Measurements from ENCODE around the gene ASB18. TPM values are rescaled to one million over a fixed set of nuclear protein-coding genes. Genes with fewer than 3 reads are reported as not detected.
"Not testable (repeated sequence)": the region's sequence is repeated elsewhere in the genome, so short reads cannot be mapped to it uniquely, and the experiment has no call there.

ASB18 gene
- polyA plus RNA-seq (ENCODE audit: insufficient read length in 4 of 4): under 1 TPM in 3 of 4 donors, not detected in 1; 0.06 to 0.36 (median 0.09) TPM

- no peak for DNase-seq (ENCODE audit: low read depth in 4 of 4, low spot score in 2 of 4)
These were observed at the start of gene ASB18 for GRCh38 chr2:236264256-236264655. ASB18 (minus strand) TSS chr2:236264406; CDS start chr2:236264345, 61 bp downstream.

GRCh38 chr2:236311286-236311685, 47.1 kb upstream of the ASB18 start:
- no peak for DNase-seq (ENCODE audit: low read depth in 4 of 4, low spot score in 2 of 4)

- DNase-seq (ENCODE audit: low read depth in 4 of 4, low spot score in 2 of 4): peak in 1 of 4 donors; percentile 10
These were observed 45.4 kb upstream of the ASB18 start for GRCh38 chr2:236309669-236310029.

GRCh38 chr2:236308855-236309668, 44.9 kb upstream of the ASB18 start:
- DNase-seq (ENCODE audit: low read depth in 4 of 4, low spot score in 2 of 4): no peak

GRCh38 chr2:236307641-236308040, 43.4 kb upstream of the ASB18 start:
- no peak for DNase-seq (ENCODE audit: low read depth in 4 of 4, low spot score in 2 of 4)

GRCh38 chr2:236306825-236307540, 42.8 kb upstream of the ASB18 start:
- no peak for DNase-seq (ENCODE audit: low read depth in 4 of 4, low spot score in 2 of 4)

GRCh38 chr2:236305964-236306605, 41.9 kb upstream of the ASB18 start:
- DNase-seq (ENCODE audit: low read depth in 4 of 4, low spot score in 2 of 4): no peak

GRCh38 chr2:236305531-236305930, 41.3 kb upstream of the ASB18 start:
- no peak for DNase-seq (ENCODE audit: low read depth in 4 of 4, low spot score in 2 of 4)

GRCh38 chr2:236303935-236304334, 39.7 kb upstream of the ASB18 start:
- DNase-seq (ENCODE audit: low read depth in 4 of 4, low spot score in 2 of 4): no peak

- peak in 2 of 4 donors; percentile 3 to 5 for DNase-seq (ENCODE audit: low read depth in 4 of 4, low spot score in 2 of 4)
These were observed 38.3 kb upstream of the ASB18 start for GRCh38 chr2:236302555-236302954.

GRCh38 chr2:236298924-236299475, 34.8 kb upstream of the ASB18 start:
- no peak for DNase-seq (ENCODE audit: low read depth in 4 of 4, low spot score in 2 of 4)

- DNase-seq (ENCODE audit: low read depth in 4 of 4, low spot score in 2 of 4): no peak
These were observed 31.3 kb upstream of the ASB18 start for GRCh38 chr2:236295481-236295880.

GRCh38 chr2:236294647-236295046, 30.4 kb upstream of the ASB18 start:
- no peak for DNase-seq (ENCODE audit: low read depth in 4 of 4, low spot score in 2 of 4)

- no peak for DNase-seq (ENCODE audit: low read depth in 4 of 4, low spot score in 2 of 4)
These were observed 29.1 kb upstream of the ASB18 start for GRCh38 chr2:236293241-236293810.

GRCh38 chr2:236291911-236292310, 27.7 kb upstream of the ASB18 start:
- no peak for DNase-seq (ENCODE audit: low read depth in 4 of 4, low spot score in 2 of 4)

- no peak for DNase-seq (ENCODE audit: low read depth in 4 of 4, low spot score in 2 of 4)
These were observed 27.3 kb upstream of the ASB18 start for GRCh38 chr2:236291476-236291875.

- no peak for DNase-seq (ENCODE audit: low read depth in 4 of 4, low spot score in 2 of 4)
These were observed 26.7 kb upstream of the ASB18 start for GRCh38 chr2:236290742-236291425.

- no peak for DNase-seq (ENCODE audit: low read depth in 4 of 4, low spot score in 2 of 4)
These were observed 25.7 kb upstream of the ASB18 start for GRCh38 chr2:236289766-236290462.

- DNase-seq (ENCODE audit: low read depth in 4 of 4, low spot score in 2 of 4): not testable (repeated sequence)
These were observed 24.2 kb upstream of the ASB18 start for GRCh38 chr2:236288373-236288772.

GRCh38 chr2:236287656-236288055, 23.4 kb upstream of the ASB18 start:
- no peak for DNase-seq (ENCODE audit: low read depth in 4 of 4, low spot score in 2 of 4)

All from left renal cortex interstitium (tissue), 4 donors.